ENCODE measurements around the gene KYAT1.

- TF ChIP-seq POLR2A (IDR thresholded peaks at IDR 0.05; ENCODE audit: low read length) (no peak), GATA1 (IDR thresholded peaks at IDR 0.05; ENCODE audit: low read depth, low read length) (no peak)
These were observed 22.3 kb upstream of the KYAT1 start for GRCh38 chr9:128903871-128904620.

Measured in erythroblast (primary cell).